EH (cell line): ENCODE data around the gene CACNA1B.

Source experiments
- DNase-seq: peaks from one replicate; pipeline ENCODE4 v3.0.0-alpha.2; 2015; ENCODE audit warnings: low read depth

Gene CACNA1B

GRCh38 chr9:137986268-137987099 is 108.9 kb downstream of the CACNA1B start:
- DNase-seq, result no peak

- DNase-seq, result no peak
Measured at GRCh38 chr9:137987244-137988030, 109.9 kb downstream of the CACNA1B start.

GRCh38 chr9:137988051-137988450 is 110.5 kb downstream of the CACNA1B start:
- DNase-seq, result no peak

- DNase-seq, result no peak
Measured at GRCh38 chr9:137988701-137989100, 111.1 kb downstream of the CACNA1B start.

- no peak for DNase-seq
Measured at GRCh38 chr9:137989156-137989555, 111.6 kb downstream of the CACNA1B start.

GRCh38 chr9:137989999-137990715 is 112.6 kb downstream of the CACNA1B start:
- no peak for DNase-seq

GRCh38 chr9:138003485-138004190 is 126.1 kb downstream of the CACNA1B start:
- DNase-seq, result no peak

GRCh38 chr9:138006576-138007233 is 129.1 kb downstream of the CACNA1B start:
- DNase-seq, result no peak

- no peak for DNase-seq
Measured at GRCh38 chr9:138007566-138007917, 130.0 kb downstream of the CACNA1B start.

- DNase-seq, result no peak
Measured at GRCh38 chr9:138007918-138008841, 130.6 kb downstream of the CACNA1B start.

- no peak for DNase-seq
Measured at GRCh38 chr9:138009016-138009802, 131.6 kb downstream of the CACNA1B start.

GRCh38 chr9:138009803-138010690 is 132.5 kb downstream of the CACNA1B start:
- DNase-seq, result no peak

GRCh38 chr9:138010861-138011260 is 133.3 kb downstream of the CACNA1B start:
- no peak for DNase-seq

- DNase-seq, result no peak
Measured at GRCh38 chr9:138011951-138012500, 134.4 kb downstream of the CACNA1B start.

GRCh38 chr9:138013273-138013672 is 135.7 kb downstream of the CACNA1B start:
- DNase-seq, result no peak

GRCh38 chr9:138013836-138014562 is 136.4 kb downstream of the CACNA1B start:
- DNase-seq, result no peak

GRCh38 chr9:138014563-138014945 is 137.0 kb downstream of the CACNA1B start:
- DNase-seq, result no peak
